Stimulated activated CD4-positive, alpha-beta T cell treated with anti-CD3 and anti-CD28 coated beads, Interleukin-12 subunit alpha, Interleukin-12 subunit beta, amount 100 ng/mL, for 48 hours (primary cell): ENCODE measurements around the gene CHST15.

Experiments used
- DNase-seq, 3 donors: peaks; one replicate each; pipeline ENCODE4 v3.0.0-alpha.2; 2020; ENCODE audit warnings: low read depth in 2 of 3, low spot score in 1 of 3

CHST15 gene

GRCh38 chr10:124001391-124002148 is 91.8 kb downstream of the CHST15 start:
- no peak for DNase-seq

GRCh38 chr10:124000792-124001201 is 92.6 kb downstream of the CHST15 start:
- no peak for DNase-seq

GRCh38 chr10:123999956-124000615 is 93.3 kb downstream of the CHST15 start:
- DNase-seq: no peak

GRCh38 chr10:123999261-123999660 is 94.1 kb downstream of the CHST15 start:
- DNase-seq: no peak

- DNase-seq: no peak
Measured at GRCh38 chr10:123998197-123999141, 94.9 kb downstream of the CHST15 start.

- no peak for DNase-seq
Measured at GRCh38 chr10:123997486-123998196, 95.8 kb downstream of the CHST15 start.

- no peak for DNase-seq
Measured at GRCh38 chr10:123997013-123997412, 96.4 kb downstream of the CHST15 start.

- no peak for DNase-seq
Measured at GRCh38 chr10:123996302-123996701, 97.1 kb downstream of the CHST15 start.

- no peak for DNase-seq
Measured at GRCh38 chr10:123995461-123996131, 97.8 kb downstream of the CHST15 start.

GRCh38 chr10:123995082-123995460 is 98.3 kb downstream of the CHST15 start:
- no peak for DNase-seq

- DNase-seq: peak; percentile 66 to 89 (median 70)
Measured at GRCh38 chr10:123994417-123995081, 98.8 kb downstream of the CHST15 start.

- no peak for DNase-seq
Measured at GRCh38 chr10:123993534-123994416, 99.6 kb downstream of the CHST15 start.

- DNase-seq: no peak
Measured at GRCh38 chr10:123991611-123992570, 101.5 kb downstream of the CHST15 start.

GRCh38 chr10:123990889-123991288 is 102.5 kb downstream of the CHST15 start:
- DNase-seq: no peak

- no peak for DNase-seq
Measured at GRCh38 chr10:123988694-123989093, 104.7 kb downstream of the CHST15 start.

GRCh38 chr10:123986736-123987135 is 106.7 kb downstream of the CHST15 start:
- DNase-seq: no peak

GRCh38 chr10:123974406-123974805 is 119.0 kb downstream of the CHST15 start:
- DNase-seq: no peak
